H1 (cell line): ENCODE results near the gene ARHGEF10L. TPM values are rescaled to one million over a fixed set of nuclear protein-coding genes. Genes with fewer than 3 reads are reported as not detected.

Experiments
- CTCF ChIA-PET: fragments of 300-600 bp; sonication (Branson Sonifier 250); formaldehyde crosslinking; loops from one replicate; lab custom pipeline; 2021; ENCODE audit not compliant: partially characterized antibody; lab: Charles Lee
- POLR2A ChIA-PET: fragments of 300-600 bp; sonication (Branson Sonifier 250); formaldehyde crosslinking; loops from one replicate; lab custom pipeline; 2021; ENCODE audit warnings: inconsistent platforms; ENCODE audit not compliant: partially characterized antibody; lab: Charles Lee
- DNase-seq, 2 experiments: peaks; one replicate each; pipeline versions ENCODE4 v3.0.0 to v3.0.0-alpha.2; 2010 to 2022; ENCODE audit warnings: low spot score in 2 of 2, low read depth in 1 of 2, mixed read lengths in 1 of 2
- FAIRE-seq: peaks from 2 replicates; lab custom pipeline; 2011; peaks lifted over from hg19 to GRCh38; lab: Jason Lieb, UNC
- H2AFZ ChIP-seq: 2 replicates; pipeline ENCODE4 v1.8.1; 2012; ENCODE audit warnings: low read length, inconsistent platforms
- H2AK5ac ChIP-seq: 2 replicates; pipeline ENCODE4 v1.6.1; 2013; ENCODE audit warnings: low read depth, low read length
- H2BK120ac ChIP-seq: replicated peaks from 2 replicates; pipeline ENCODE3; 2013; ENCODE audit warnings: low read depth, low read length, inconsistent platforms
- H2BK12ac ChIP-seq: 2 replicates; pipeline ENCODE4 v1.6.1; 2013; ENCODE audit warnings: low read depth, low read length
- H2BK15ac ChIP-seq: 2 replicates; pipeline ENCODE4 v1.6.1; 2013; ENCODE audit warnings: low read length
- H2BK20ac ChIP-seq: 2 replicates; pipeline ENCODE4 v1.6.1; 2013; ENCODE audit warnings: low read length
- H2BK5ac ChIP-seq: 2 replicates; pipeline ENCODE4 v1.6.1; 2013; ENCODE audit warnings: low read depth, low read length
- H3K14ac ChIP-seq: 2 replicates; pipeline ENCODE4 v1.6.1; 2013; ENCODE audit warnings: inconsistent platforms; ENCODE audit not compliant: insufficient read length
- H3K18ac ChIP-seq: 2 replicates; pipeline ENCODE4 v1.6.1; 2013; ENCODE audit warnings: low read length; ENCODE audit errors: extremely low read depth
- H3K23ac ChIP-seq: 2 replicates; pipeline ENCODE4 v1.6.1; 2013; ENCODE audit warnings: inconsistent platforms; ENCODE audit not compliant: insufficient read length
- H3K23me2 ChIP-seq: 2 replicates; pipeline ENCODE4 v1.6.1; 2013; ENCODE audit warnings: low read depth, low read length
- H3K27ac ChIP-seq: 2 replicates; pipeline ENCODE4 v1.6.1; 2011; ENCODE audit warnings: low read depth, low read length, inconsistent platforms
- H3K27me3 ChIP-seq, 4 experiments: replicated peaks in 1 of 4; 1 replicate in 1 of 4; 2 replicates in 3 of 4; pipeline versions ENCODE4 v1.6.1 to v1.8.1; 2011 to 2013; ENCODE audit warnings: low read length in 3 of 4, mild to moderate bottlenecking in 3 of 4, inconsistent platforms in 2 of 4, mixed read lengths in 2 of 4, moderate library complexity in 1 of 4; ENCODE audit not compliant: control insufficient read depth in 3 of 4, insufficient read depth in 3 of 4; ENCODE audit errors: extremely low read depth in 1 of 4
- H3K36me3 ChIP-seq, 4 experiments: 2 replicates each; pipeline versions ENCODE4 v1.6.1 to v1.8.1; 2011 to 2013; ENCODE audit warnings: mild to moderate bottlenecking in 4 of 4, low read length in 3 of 4, moderate library complexity in 2 of 4, control low read depth in 1 of 4, inconsistent platforms in 1 of 4; ENCODE audit not compliant: insufficient read depth in 4 of 4, control insufficient read depth in 2 of 4
- H3K4ac ChIP-seq: replicated peaks from 2 replicates; pipeline ENCODE3; 2013; ENCODE audit warnings: low read length, low read depth, mixed read lengths, inconsistent platforms; ENCODE audit not compliant: insufficient read length
- H3K4me1 ChIP-seq, 4 experiments: replicated peaks in 1 of 4; 1 replicate in 1 of 4; 2 replicates in 3 of 4; pipeline versions ENCODE4 v1.6.1 to v1.8.1; 2011 to 2013; ENCODE audit warnings: low read length in 3 of 4, inconsistent platforms in 2 of 4, mixed read lengths in 1 of 4; ENCODE audit not compliant: insufficient read depth in 4 of 4, control insufficient read depth in 3 of 4
- H3K4me2 ChIP-seq, 2 experiments: 2 replicates each; pipeline versions ENCODE4 v1.6.1 to v1.8.1; 2011 to 2013; ENCODE audit warnings: low read depth in 2 of 2, low read length in 2 of 2, control low read depth in 1 of 2, inconsistent platforms in 1 of 2, mild to moderate bottlenecking in 1 of 2; ENCODE audit not compliant: insufficient read depth in 1 of 2
- H3K4me3 ChIP-seq, 4 experiments: fragments of 200-600, 300-600 bp in 1 of 4; sonication (generic), shearing (Covaris generic), sonication (Bioruptor Twin) in 1 of 4; 2 replicates each; pipeline versions ENCODE4 v1.5.1 to v1.8.1; 2011 to 2016; ENCODE audit warnings: low read length in 4 of 4, low read depth in 3 of 4, control low read depth in 2 of 4, inconsistent platforms in 2 of 4, mild to moderate bottlenecking in 2 of 4, mixed read lengths in 1 of 4, moderate library complexity in 1 of 4; ENCODE audit not compliant: insufficient read depth in 2 of 4; ENCODE audit errors: extremely low read depth in 1 of 4
- H3K56ac ChIP-seq: replicated peaks from 2 replicates; pipeline ENCODE3; 2013; ENCODE audit warnings: low read depth, mild to moderate bottlenecking, mixed read lengths, low read length, inconsistent platforms; ENCODE audit not compliant: insufficient read length
- H3K79me1 ChIP-seq: 2 replicates; pipeline ENCODE4 v1.6.1; 2013; ENCODE audit warnings: low read depth, low read length, control low read depth
- H3K79me2 ChIP-seq, 2 experiments: 2 replicates each; pipeline versions ENCODE4 v1.6.1 to v1.8.1; 2012 to 2013; ENCODE audit warnings: low read length in 2 of 2, mild to moderate bottlenecking in 2 of 2, inconsistent platforms in 1 of 2; ENCODE audit not compliant: insufficient read depth in 2 of 2, control insufficient read depth in 1 of 2
- H3K9ac ChIP-seq, 4 experiments: replicated peaks in 1 of 4; 1 replicate in 1 of 4; 2 replicates in 3 of 4; pipeline versions ENCODE4 v1.6.1 to v1.8.1; 2011 to 2013; ENCODE audit warnings: low read depth in 3 of 4, low read length in 3 of 4, control low read depth in 2 of 4, mild to moderate bottlenecking in 2 of 4, moderate library complexity in 2 of 4, inconsistent platforms in 1 of 4; ENCODE audit errors: extremely low read depth in 1 of 4
- H3K9me3 ChIP-seq, 2 experiments: 2 replicates each; pipeline versions ENCODE4 v1.6.1 to v1.8.1; 2012 to 2013; ENCODE audit warnings: mild to moderate bottlenecking in 2 of 2, moderate library complexity in 2 of 2, control low read depth in 1 of 2, inconsistent platforms in 1 of 2, low read depth in 1 of 2, low read length in 1 of 2, mixed read lengths in 1 of 2; ENCODE audit not compliant: insufficient read depth in 2 of 2
- H4K20me1 ChIP-seq, 2 experiments: replicated peaks in 1 of 2; 2 replicates each; pipeline versions ENCODE3 to v1.8.1; 2011 to 2013; ENCODE audit warnings: inconsistent platforms in 2 of 2, low read length in 2 of 2, mild to moderate bottlenecking in 1 of 2; ENCODE audit not compliant: insufficient read depth in 2 of 2, control insufficient read depth in 1 of 2
- H4K5ac ChIP-seq: 2 replicates; pipeline ENCODE4 v1.6.1; 2013; ENCODE audit warnings: low read length, low read depth, mixed read lengths, inconsistent platforms; ENCODE audit not compliant: insufficient read length
- H4K8ac ChIP-seq: 2 replicates; pipeline ENCODE4 v1.8.0; 2013; ENCODE audit warnings: mild to moderate bottlenecking, moderate library complexity, low read length, inconsistent platforms; ENCODE audit not compliant: insufficient read depth; ENCODE audit errors: extremely low read depth
- H4K91ac ChIP-seq: replicated peaks from 2 replicates; pipeline ENCODE3; 2013; ENCODE audit warnings: low read length, mixed read lengths, inconsistent platforms; ENCODE audit not compliant: insufficient read length
- ASH2L ChIP-seq: fragments of 200-600, 300-600 bp; sonication (generic); IDR thresholded peaks from one replicate; pipeline ENCODE4 v1.7.1; 2017; ENCODE audit warnings: low read length
- CEBPB ChIP-seq: IDR thresholded peaks from 2 replicates; pipeline ENCODE4 v1.6.1; 2012; ENCODE audit warnings: low read depth, low read length
- CREB1 ChIP-seq: IDR thresholded peaks from 2 replicates; pipeline ENCODE4 v1.6.1; 2012; ENCODE audit warnings: inconsistent platforms
- EP300 ChIP-seq, 2 experiments: IDR thresholded peaks; 1 replicate in 1 of 2; 2 replicates in 1 of 2; pipeline ENCODE4 v1.6.1; 2011 to 2012; ENCODE audit warnings: low read depth in 2 of 2, low read length in 2 of 2, mild to moderate bottlenecking in 2 of 2, borderline replicate concordance in 1 of 2, inconsistent platforms in 1 of 2, moderate library complexity in 1 of 2
- EZH2 ChIP-seq: fragments of 200-600 bp; sonication (generic); IDR thresholded peaks from 2 replicates; pipeline ENCODE4 v1.7.1; 2012; ENCODE audit warnings: low read depth, mild to moderate bottlenecking, moderate library complexity, low read length, inconsistent platforms; ENCODE audit not compliant: severe bottlenecking
- HDAC2 ChIP-seq, 2 experiments: fragments of 300-600 bp in 1 of 2; sonication (generic) in 1 of 2; IDR thresholded peaks; 2 replicates each; pipeline ENCODE4 v1.6.1; 2011 to 2012; ENCODE audit warnings: low read depth in 2 of 2, low read length in 2 of 2, mild to moderate bottlenecking in 2 of 2, moderate library complexity in 2 of 2, borderline replicate concordance in 1 of 2, inconsistent platforms in 1 of 2
- JUND ChIP-seq: IDR thresholded peaks from 2 replicates; pipeline ENCODE4 v1.6.1; 2011; ENCODE audit warnings: mild to moderate bottlenecking, improper control_type of control experiment, low read length
- KDM5A ChIP-seq: fragments of 200-600 bp; IDR thresholded peaks from 2 replicates; pipeline ENCODE4 v1.7.1; 2012; ENCODE audit warnings: mild to moderate bottlenecking, low read length, inconsistent platforms, mixed read lengths
- RBBP5 ChIP-seq: IDR thresholded peaks from 2 replicates; pipeline ENCODE4 v1.7.1; 2012; ENCODE audit warnings: low read depth, mild to moderate bottlenecking, inconsistent platforms, low read length, moderate library complexity, borderline replicate concordance
- RXRA ChIP-seq: IDR thresholded peaks from 2 replicates; pipeline ENCODE4 v1.6.1; 2011; ENCODE audit warnings: low read depth, mild to moderate bottlenecking, low read length, moderate library complexity; ENCODE audit not compliant: insufficient read depth
- SP2 ChIP-seq: IDR thresholded peaks from 2 replicates; pipeline ENCODE4 v1.6.1; 2012; ENCODE audit warnings: mild to moderate bottlenecking, low read length, inconsistent platforms
- TAF7 ChIP-seq: optimal IDR thresholded peaks from 2 replicates; pipeline ENCODE3; 2011; ENCODE audit warnings: low read depth, mild to moderate bottlenecking, inconsistent platforms, low read length, moderate library complexity, borderline replicate concordance
- USF2 ChIP-seq: IDR thresholded peaks from 2 replicates; pipeline ENCODE4 v1.6.1; 2011; ENCODE audit warnings: low read length, improper control_type of control experiment
- WGBS, 2 experiments: shearing (Covaris generic) in 1 of 2; methylation state at CpG; one replicate each; pipeline versions ENCODE4 v1.1.6 to v1.1.7; 2013 to 2015; ENCODE audit warnings: low lambda C conversion rate in 2 of 2, mixed read lengths in 2 of 2, inconsistent platforms in 1 of 2, low coverage in 1 of 2, missing lambda C conversion rate in 1 of 2; ENCODE audit not compliant: insufficient replicate concordance in 2 of 2, insufficient coverage in 1 of 2, insufficient read length in 1 of 2; ENCODE audit errors: extremely low coverage in 1 of 2, missing lambda C conversion rate in 1 of 2; 5-methylcytosine and 5-hydroxymethylcytosine counted together
- polyA plus RNA-seq, 7 experiments: library from polyadenylated mRNA; depleted of rRNA in 3 of 7; stranded (reverse) in 5 of 7; unstranded in 2 of 7; fragments of >200 nt in 5 of 7; fragments of 200-250 nt in 2 of 7; gene quantifications; 1 replicate in 5 of 7; 2 replicates in 1 of 7; 4 replicates in 1 of 7; pipeline versions ENCODE4 v1.2.1 to v1.2.3, GENCODE V29; 2011 to 2013; ENCODE audit warnings: missing spikeins in 2 of 7, mixed read lengths in 2 of 7
- total RNA-seq: library from RNA; stranded (reverse); fragmentation: NEBNext Ultra II Directional; extraction: Animal tissue kit (Norgen Biotek cat#: 25700); gene quantifications from 2 replicates; pipeline ENCODE4 v1.2.1, GENCODE V29; 2021

The ARHGEF10L gene
- total and polyA plus RNA-seq, 2 of the 8 experiments (the other 6 are each of a cell fraction or from before 2014, with no cell fraction given) = 33.6 to 39.6 TPM

DNA sequence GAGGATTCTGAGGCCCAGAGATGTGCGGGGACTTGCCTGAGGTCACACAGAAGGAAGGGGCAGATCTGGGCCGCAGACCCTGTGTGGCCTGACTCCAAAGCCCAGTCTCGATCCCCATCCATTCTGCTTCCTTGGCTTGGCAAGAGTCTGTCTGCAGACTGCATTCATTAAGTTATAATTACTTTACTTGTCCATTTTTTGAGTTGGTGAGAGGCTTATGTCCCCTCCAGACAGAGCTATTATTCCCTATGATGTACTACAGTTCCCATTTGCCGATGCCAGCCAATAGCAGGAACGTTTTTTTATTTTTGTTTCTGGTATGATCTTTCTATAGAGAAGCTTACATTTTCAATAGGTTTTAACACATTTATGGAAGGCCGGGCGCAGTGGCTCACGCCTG is 101.5 kb downstream of the ARHGEF10L start:
- Histone ChIP-seq H3K36me3 (peaks cover 15 to 40% (median 29%) of the 10 kb centered on the region in 4 experiments), H2AFZ (no peak overlapping the region), H2BK120ac (no peak overlapping the region), H4K20me1 (peaks cover 2 to 4% of the 10 kb centered on the region in 2 experiments), H4K8ac (no peak overlapping the region), H3K27ac (no peak overlapping the region), H3K56ac (no peak overlapping the region), H3K23ac (no peak overlapping the region), H3K23me2 (no peaks in the 10 kb centered on the region), H2AK5ac (no peak overlapping the region), H2BK12ac (no peak overlapping the region), H3K79me2 (no peaks in the 10 kb centered on the region), H3K79me1 (no peaks in the 10 kb centered on the region; the same call in 1 of the 2 replicates), H3K4me2 (no peak overlapping the region), H3K4ac (no peak overlapping the region), H4K91ac (no peak overlapping the region), H2BK20ac (no peak overlapping the region), H3K18ac (no peak overlapping the region), H3K14ac (no peak overlapping the region), H3K4me3 (no peak overlapping the region), H3K9ac (no peak overlapping the region), H4K5ac (no peak overlapping the region), H3K27me3 (no peaks in the 10 kb centered on the region), H2BK5ac (no peak overlapping the region), H2BK15ac (no peak overlapping the region), H3K9me3 (no peaks in the 10 kb centered on the region)
- no peak for DNase-seq
- CTCF ChIA-PET = interaction anchor here (1.2 to 3.0 kb wide), 4 partner anchors 13 to 66 kb away, joined by 4 to 16 read pairs (median 8); no protein-coding TSS in a partner anchor
- POLR2A ChIA-PET = no interaction called here
- FAIRE-seq = no peak
- TF ChIP-seq EZH2 (no peak), RXRA (no peak), EP300 (IDR thresholded peaks at IDR 0.05; ENCODE audit: borderline replicate concordance in 1 of 2, low read depth in 2 of 2, low read length in 2 of 2) (no peak), JUND (no peak), HDAC2 (IDR thresholded peaks at IDR 0.05; ENCODE audit: borderline replicate concordance in 1 of 2, low read depth in 2 of 2, low read length in 2 of 2) (no peak), USF2 (no peak), ASH2L (no peak), CREB1 (no peak), CEBPB (no peak), KDM5A (no peak), TAF7 (no peak), SP2 (no peak), RBBP5 (no peak)
- TF ChIP-seq, all 59 proteins: peak for 0
- 0 out of 7 replicates have a peak, but pooled peaks cover 0 to 2% (median 0%) of the 10 kb centered on the region in 4 experiments for H3K4me1 ChIP-seq
- 92% methylated on average over 8 of the region's 8 CpGs; no CpG with 5 or more reads in 1 of the 2 experiments for WGBS, 2 experiments
